Stimulated activated naive CD8-positive, alpha-beta T cell treated with anti-CD3 and anti-CD28 coated beads, Interleukin-15, Interleukin-2, amounts not matched to agents 100 ng/mL and 50 ng/mL, for 24 hours (primary cell): ENCODE results near the gene ITFG1.

Experiments used
- H3K27ac Mint-ChIP-seq: one replicate; pipeline ENCODE4 v1.8.0; 2021; ENCODE audit warnings: mild to moderate bottlenecking, mixed read lengths
- H3K27me3 Mint-ChIP-seq: one replicate; pipeline ENCODE4 v1.8.0; 2021; ENCODE audit warnings: mixed read lengths
- H3K36me3 Mint-ChIP-seq: one replicate; pipeline ENCODE4 v1.8.0; 2021; ENCODE audit warnings: low read depth, mixed read lengths
- H3K4me1 Mint-ChIP-seq: one replicate; pipeline ENCODE4 v1.8.0; 2021; ENCODE audit warnings: low read depth, mixed read lengths
- H3K4me3 Mint-ChIP-seq: one replicate; pipeline ENCODE4 v1.8.0; 2021; ENCODE audit warnings: mild to moderate bottlenecking, mixed read lengths
- H3K9me3 Mint-ChIP-seq: one replicate; pipeline ENCODE4 v1.8.0; 2021; ENCODE audit warnings: mixed read lengths

Gene ITFG1

DNA sequence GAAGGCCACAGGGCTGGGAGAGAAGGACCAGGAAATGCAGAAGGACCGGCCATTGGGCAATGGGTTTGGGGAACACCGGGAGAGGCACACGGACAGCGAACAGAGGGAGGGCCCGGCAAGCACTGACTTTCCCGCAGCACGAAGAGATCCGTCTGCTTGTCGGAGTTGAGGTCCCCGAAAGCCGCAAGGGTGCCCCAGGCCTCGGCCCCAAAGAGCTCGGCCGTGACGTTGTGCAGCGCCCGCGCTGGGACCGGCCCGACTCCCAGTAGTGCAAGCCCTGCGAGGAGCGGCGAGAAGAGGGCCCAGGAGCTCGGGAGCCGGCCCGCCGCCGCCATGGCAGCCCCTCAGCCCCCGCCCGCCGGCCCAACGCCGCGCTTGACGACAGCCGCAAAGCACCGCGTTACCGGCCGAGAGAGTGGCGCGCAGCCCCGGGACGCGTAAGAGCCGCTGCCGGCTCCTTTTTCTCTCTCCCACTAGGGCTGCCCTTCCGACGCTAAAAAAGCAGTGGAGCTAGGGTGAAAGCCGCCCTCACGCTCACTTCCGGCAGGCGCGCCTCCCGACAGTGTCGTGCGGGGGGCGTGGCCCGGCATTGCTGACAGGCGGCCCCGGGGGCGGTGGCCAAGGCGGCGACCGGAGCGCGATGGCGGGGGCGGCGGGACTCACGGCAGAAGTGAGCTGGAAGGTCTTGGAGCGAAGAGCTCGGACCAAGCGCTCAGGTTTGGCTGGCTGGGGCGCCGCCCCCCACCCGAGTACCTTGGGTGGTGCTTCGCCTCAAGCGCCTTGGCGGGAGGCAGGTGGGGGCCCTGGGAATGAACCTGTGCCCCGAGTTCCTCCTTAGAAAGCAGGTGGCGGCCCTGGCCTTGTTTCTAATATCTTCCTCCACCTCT, at the start of gene ITFG1, which contains the start of gene PHKB:
Gene ITFG1, minus strand, starts transcription at position 353 of the 887 bp plus-strand sequence. Its CDS starts 18 bp downstream, at position 335.
Gene PHKB, plus strand, starts transcription at position 621 of the 887 bp plus-strand sequence. Its CDS starts 20 bp downstream, at position 641.
- Mint-ChIP-seq H3K4me1 (peaks cover 68% of the 10 kb centered on the region), H3K9me3 (no peaks in the 10 kb centered on the region), H3K27ac (peak within 1 kb of the TSS; percentile 93), H3K4me3 (peak within 1 kb of the TSS; percentile 93), H3K27me3 (no peaks in the 10 kb centered on the region), H3K36me3 (peaks cover 30% of the 10 kb centered on the region)

GRCh38 chr16:47507701-47508100, 46.8 kb upstream of the ITFG1 start:
- H3K4me1 Mint-ChIP-seq: peaks cover 3% of the 10 kb centered on the region
- H3K9me3 Mint-ChIP-seq: no peaks in the 10 kb centered on the region
- peaks cover 61% of the 10 kb centered on the region for H3K36me3 Mint-ChIP-seq
- H3K27ac Mint-ChIP-seq: peak overlapping the region; percentile 59
- no peaks in the 10 kb centered on the region for H3K27me3 Mint-ChIP-seq
- no peak overlapping the region for H3K4me3 Mint-ChIP-seq

GRCh38 chr16:47506800-47507199, 45.9 kb upstream of the ITFG1 start:
- Mint-ChIP-seq H3K27me3 (no peaks in the 10 kb centered on the region), H3K9me3 (no peaks in the 10 kb centered on the region), H3K4me1 (peaks cover 3% of the 10 kb centered on the region), H3K27ac (no peak overlapping the region), H3K36me3 (peaks cover 58% of the 10 kb centered on the region), H3K4me3 (no peak overlapping the region)

DNA sequence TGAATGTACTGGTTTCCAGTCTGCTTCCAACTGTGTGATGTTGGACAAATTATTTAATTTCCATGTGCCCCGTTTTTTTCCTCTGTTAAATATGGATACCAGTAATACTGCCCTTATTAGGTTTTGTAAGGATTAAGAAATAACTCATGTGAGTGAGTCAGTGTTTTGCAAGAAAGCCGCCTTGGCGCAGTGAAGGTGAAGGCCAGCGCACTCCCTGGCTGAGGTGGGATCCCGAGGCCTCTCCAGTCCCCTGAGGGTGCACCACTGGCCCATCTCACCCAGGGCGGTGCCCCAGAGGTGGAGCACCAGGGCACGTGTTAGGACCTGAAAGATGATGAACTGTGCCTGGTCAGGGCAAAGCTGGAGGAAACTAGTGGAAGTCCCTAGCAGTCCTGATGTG, 43.7 kb upstream of the ITFG1 start:
- peaks cover 3% of the 10 kb centered on the region for H3K4me1 Mint-ChIP-seq
- H3K27ac Mint-ChIP-seq: no peak overlapping the region
- no peaks in the 10 kb centered on the region for H3K9me3 Mint-ChIP-seq
- peaks cover 61% of the 10 kb centered on the region for H3K36me3 Mint-ChIP-seq
- H3K4me3 Mint-ChIP-seq: no peak overlapping the region
- H3K27me3 Mint-ChIP-seq: no peaks in the 10 kb centered on the region

GRCh38 chr16:47503936-47504335, 43.1 kb upstream of the ITFG1 start:
- H3K27ac Mint-ChIP-seq: no peak overlapping the region
- H3K4me1 Mint-ChIP-seq: peaks cover 3% of the 10 kb centered on the region
- H3K9me3 Mint-ChIP-seq: no peaks in the 10 kb centered on the region
- no peaks in the 10 kb centered on the region for H3K27me3 Mint-ChIP-seq
- H3K4me3 Mint-ChIP-seq: no peak overlapping the region
- H3K36me3 Mint-ChIP-seq: peaks cover 67% of the 10 kb centered on the region

- H3K36me3 Mint-ChIP-seq: peaks cover 59% of the 10 kb centered on the region
- no peaks in the 10 kb centered on the region for H3K9me3 Mint-ChIP-seq
These were observed 38.9 kb upstream of the ITFG1 start for GRCh38 chr16:47499700-47500264.

GRCh38 chr16:47499080-47499699, 38.3 kb upstream of the ITFG1 start:
- no peak overlapping the region for H3K4me3 Mint-ChIP-seq
- H3K27ac Mint-ChIP-seq: no peak overlapping the region
- peaks cover 54% of the 10 kb centered on the region for H3K36me3 Mint-ChIP-seq
- no peaks in the 10 kb centered on the region for H3K27me3 Mint-ChIP-seq
- no peaks in the 10 kb centered on the region for H3K9me3 Mint-ChIP-seq
- H3K4me1 Mint-ChIP-seq: peaks cover 8% of the 10 kb centered on the region

More at GRCh38 chr16:47499700-47500264, 38.9 kb upstream of the ITFG1 start:
- Mint-ChIP-seq H3K27ac (no peak overlapping the region), H3K4me3 (no peak overlapping the region), H3K4me1 (peaks cover 2% of the 10 kb centered on the region), H3K27me3 (no peaks in the 10 kb centered on the region)

GRCh38 chr16:47493381-47494337, 32.8 kb upstream of the ITFG1 start:
- H3K9me3 Mint-ChIP-seq: peaks cover 12% of the 10 kb centered on the region
- peaks cover 49% of the 10 kb centered on the region for H3K36me3 Mint-ChIP-seq
- no peaks in the 10 kb centered on the region for H3K27me3 Mint-ChIP-seq
- H3K4me1 Mint-ChIP-seq: peaks cover 42% of the 10 kb centered on the region
- peak overlapping the region; percentile 56 for H3K4me3 Mint-ChIP-seq
- H3K27ac Mint-ChIP-seq: peak overlapping the region; percentile 58

GRCh38 chr16:47492428-47493377, 31.8 kb upstream of the ITFG1 start:
- Mint-ChIP-seq H3K27ac (peak overlapping the region; percentile 91), H3K4me1 (peaks cover 42% of the 10 kb centered on the region), H3K4me3 (peak overlapping the region; percentile 77), H3K36me3 (peaks cover 54% of the 10 kb centered on the region), H3K9me3 (peaks cover 18% of the 10 kb centered on the region), H3K27me3 (no peaks in the 10 kb centered on the region)

DNA sequence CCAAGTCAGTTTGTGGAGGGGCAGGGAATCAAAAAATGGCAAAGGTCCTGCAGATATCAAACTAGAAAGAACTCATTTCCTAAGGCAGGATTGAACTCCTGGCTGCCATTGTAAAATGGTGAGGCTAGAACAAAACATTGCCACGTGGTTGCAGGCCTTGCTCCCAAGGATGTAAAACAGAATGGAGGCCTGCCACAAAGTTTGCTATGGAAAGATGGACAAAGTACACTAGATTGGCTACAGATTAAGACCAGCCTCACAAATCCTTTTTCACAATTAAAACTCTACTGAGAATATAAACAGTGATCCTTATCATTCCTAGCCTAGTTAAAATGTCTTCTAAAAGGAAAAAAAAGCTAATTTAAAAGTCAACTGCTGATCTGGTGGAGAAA, 31.2 kb upstream of the ITFG1 start:
- Mint-ChIP-seq H3K4me1 (peaks cover 42% of the 10 kb centered on the region), H3K9me3 (peaks cover 18% of the 10 kb centered on the region), H3K27me3 (no peaks in the 10 kb centered on the region), H3K4me3 (peak overlapping the region; percentile 77), H3K36me3 (peaks cover 52% of the 10 kb centered on the region), H3K27ac (peak overlapping the region; percentile 91)

DNA sequence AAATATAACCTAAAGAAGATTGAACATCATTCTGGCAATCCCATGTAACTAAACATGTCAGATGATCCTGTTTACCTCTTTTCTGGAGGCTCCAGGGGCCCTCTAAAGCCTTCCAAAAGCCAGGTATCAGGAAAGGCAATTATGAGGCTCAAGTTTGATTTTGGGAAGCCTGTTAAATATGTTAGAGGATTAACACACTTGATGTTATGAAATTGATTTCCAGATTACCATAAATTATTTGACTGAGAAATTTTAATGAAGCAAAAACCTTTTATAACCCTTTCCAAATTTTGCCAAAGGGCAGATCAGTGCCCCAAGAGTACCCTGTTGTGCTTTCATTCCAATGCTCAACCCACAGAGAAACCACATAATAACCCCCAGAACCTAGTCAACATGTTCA, 29.6 kb upstream of the ITFG1 start:
- Mint-ChIP-seq H3K9me3 (peaks cover 18% of the 10 kb centered on the region), H3K27ac (no peak overlapping the region), H3K4me3 (no peak overlapping the region), H3K4me1 (peaks cover 42% of the 10 kb centered on the region), H3K36me3 (peaks cover 58% of the 10 kb centered on the region), H3K27me3 (no peaks in the 10 kb centered on the region)

GRCh38 chr16:47488051-47488450, 27.2 kb upstream of the ITFG1 start:
- Mint-ChIP-seq H3K36me3 (peaks cover 57% of the 10 kb centered on the region), H3K27me3 (no peaks in the 10 kb centered on the region), H3K27ac (no peak overlapping the region), H3K4me3 (no peak overlapping the region), H3K9me3 (peaks cover 18% of the 10 kb centered on the region), H3K4me1 (peaks cover 34% of the 10 kb centered on the region)

GRCh38 chr16:47486856-47487255, 26.0 kb upstream of the ITFG1 start:
- H3K4me3 Mint-ChIP-seq: no peak overlapping the region
- no peak overlapping the region for H3K27ac Mint-ChIP-seq
- H3K27me3 Mint-ChIP-seq: no peaks in the 10 kb centered on the region
- H3K4me1 Mint-ChIP-seq: peaks cover 26% of the 10 kb centered on the region
- peaks cover 48% of the 10 kb centered on the region for H3K36me3 Mint-ChIP-seq
- peaks cover 13% of the 10 kb centered on the region for H3K9me3 Mint-ChIP-seq
